Measurements from ENCODE around the gene IGSF11.

Gene IGSF11

DNA sequence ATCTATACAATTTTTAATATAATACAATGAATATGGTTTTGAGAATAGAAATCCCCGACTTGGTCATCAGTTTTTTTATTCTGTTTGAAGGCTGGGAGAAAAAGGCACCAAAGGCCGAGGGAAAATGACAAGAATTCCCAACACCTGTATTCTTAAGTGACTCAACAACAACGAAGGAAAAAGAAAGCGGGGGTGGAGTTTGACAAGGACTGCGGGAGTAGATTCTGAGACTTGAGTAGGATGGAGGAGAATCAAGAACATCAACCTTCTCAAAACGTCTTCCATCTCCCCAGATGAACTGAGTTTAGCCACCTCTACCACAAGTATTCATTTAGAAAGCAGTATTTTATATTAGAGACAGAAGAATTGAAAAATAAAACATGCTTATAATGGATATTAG, 107.2 kb downstream of the IGSF11 start:
- TF ChIP-seq, protein P1, sequence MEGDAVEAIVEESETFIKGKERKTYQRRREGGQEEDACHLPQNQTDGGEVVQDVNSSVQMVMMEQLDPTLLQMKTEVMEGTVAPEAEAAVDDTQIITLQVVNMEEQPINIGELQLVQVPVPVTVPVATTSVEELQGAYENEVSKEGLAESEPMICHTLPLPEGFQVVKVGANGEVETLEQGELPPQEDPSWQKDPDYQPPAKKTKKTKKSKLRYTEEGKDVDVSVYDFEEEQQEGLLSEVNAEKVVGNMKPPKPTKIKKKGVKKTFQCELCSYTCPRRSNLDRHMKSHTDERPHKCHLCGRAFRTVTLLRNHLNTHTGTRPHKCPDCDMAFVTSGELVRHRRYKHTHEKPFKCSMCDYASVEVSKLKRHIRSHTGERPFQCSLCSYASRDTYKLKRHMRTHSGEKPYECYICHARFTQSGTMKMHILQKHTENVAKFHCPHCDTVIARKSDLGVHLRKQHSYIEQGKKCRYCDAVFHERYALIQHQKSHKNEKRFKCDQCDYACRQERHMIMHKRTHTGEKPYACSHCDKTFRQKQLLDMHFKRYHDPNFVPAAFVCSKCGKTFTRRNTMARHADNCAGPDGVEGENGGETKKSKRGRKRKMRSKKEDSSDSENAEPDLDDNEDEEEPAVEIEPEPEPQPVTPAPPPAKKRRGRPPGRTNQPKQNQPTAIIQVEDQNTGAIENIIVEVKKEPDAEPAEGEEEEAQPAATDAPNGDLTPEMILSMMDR (conservative IDR thresholded peaks at IDR 0.05; ENCODE audit: low read depth, low read length) = no peak
- DNase-seq (ENCODE audit: low read depth) = no peak
- no peak overlapping the region for H3K4me3 ChIP-seq (ENCODE audit: low read depth, low read length)

DNA sequence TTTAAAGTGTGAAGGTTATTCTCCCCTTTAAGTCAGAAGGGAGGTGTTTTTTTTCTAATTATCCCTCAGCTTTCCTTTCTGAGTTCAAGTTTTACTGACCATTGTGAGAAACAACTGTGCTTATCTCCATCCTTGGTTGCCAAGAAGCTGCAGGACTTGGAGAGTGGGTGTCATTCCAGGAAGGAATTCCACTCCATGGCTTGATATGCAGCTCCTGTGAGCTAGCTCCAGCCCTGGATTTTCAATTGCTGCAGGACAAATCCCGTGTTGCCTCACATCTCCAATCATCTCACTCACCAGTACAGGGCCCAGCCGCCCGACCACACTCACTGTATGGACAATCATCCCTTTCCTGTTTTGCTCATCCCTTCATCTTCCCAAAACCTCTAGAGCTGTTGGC, 122.5 kb downstream of the IGSF11 start:
- TF ChIP-seq, protein P1 (conservative IDR thresholded peaks at IDR 0.05; ENCODE audit: low read depth, low read length) = no peak
- no peak for DNase-seq (ENCODE audit: low read depth)

DNA sequence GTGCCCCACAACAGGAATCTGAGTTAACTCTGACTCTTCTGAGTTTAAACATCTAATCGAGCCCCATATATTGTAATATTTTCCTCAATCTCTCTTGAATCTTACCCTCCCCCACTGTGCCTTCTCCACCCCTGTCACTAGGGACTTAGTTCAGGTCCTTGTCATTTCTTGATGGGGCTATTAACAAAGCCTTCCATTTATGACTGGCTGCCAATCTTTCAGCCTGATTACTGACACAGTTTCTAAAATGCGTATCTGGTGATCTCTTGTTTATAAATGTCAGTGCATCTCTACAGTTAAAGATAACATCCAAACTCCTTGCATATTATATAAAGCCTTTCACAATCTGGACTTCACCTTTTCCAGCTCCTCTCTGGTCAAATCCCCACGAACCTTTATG, 124.3 kb downstream of the IGSF11 start:
- TF ChIP-seq, protein P1 (conservative IDR thresholded peaks at IDR 0.05; ENCODE audit: low read depth, low read length) = no peak
- H3K4me3 ChIP-seq (ENCODE audit: low read depth, low read length) = no peak overlapping the region
- no peak for DNase-seq (ENCODE audit: low read depth)

More for the DNA sequence above, 122.5 kb downstream of the IGSF11 start:
- H3K4me3 ChIP-seq (ENCODE audit: low read depth, low read length) = no peak overlapping the region

DNA sequence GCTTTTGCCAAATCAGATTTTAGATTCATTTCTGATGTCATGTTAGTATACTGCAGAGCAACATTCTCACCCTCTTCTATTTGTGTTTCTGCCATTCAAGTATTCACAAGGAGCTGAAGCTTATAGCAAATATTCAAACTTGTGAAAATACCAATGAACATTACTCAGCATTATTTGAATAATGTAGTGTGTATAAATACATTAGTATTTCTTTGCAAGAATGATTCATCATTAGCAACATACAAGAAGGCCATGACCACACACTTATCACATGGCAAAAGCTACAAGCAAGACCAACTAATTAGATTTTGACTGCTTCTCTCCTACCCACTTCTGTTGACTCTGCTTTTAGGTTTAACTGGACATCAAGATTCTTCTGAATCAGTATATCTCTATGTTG, 124.9 kb downstream of the IGSF11 start:
- DNase-seq (ENCODE audit: low read depth) = no peak
- H3K4me3 ChIP-seq (ENCODE audit: low read depth, low read length) = no peak overlapping the region
- TF ChIP-seq, protein P1 (conservative IDR thresholded peaks at IDR 0.05; ENCODE audit: low read depth, low read length) = no peak

DNA sequence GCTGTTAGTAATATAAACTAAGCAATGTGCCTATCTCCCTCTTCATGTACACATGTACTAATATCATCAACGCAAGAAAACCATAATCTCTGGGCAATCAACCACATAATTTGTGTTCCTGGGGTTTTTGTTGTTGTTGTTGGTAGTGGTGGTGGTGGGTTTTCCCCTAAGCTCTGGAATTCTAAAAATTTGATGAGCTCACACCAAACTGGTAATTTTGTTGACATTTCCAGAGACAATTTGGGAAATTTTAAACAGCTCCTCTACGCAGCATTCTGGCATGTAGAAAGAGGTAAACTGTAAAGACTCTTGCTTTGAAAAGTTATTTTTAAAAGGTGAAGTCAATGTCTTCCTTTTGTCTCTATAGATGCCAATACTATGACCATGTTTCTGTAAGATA, 126.7 kb downstream of the IGSF11 start:
- TF ChIP-seq, protein P1 (conservative IDR thresholded peaks at IDR 0.05; ENCODE audit: low read depth, low read length) = no peak
- H3K4me3 ChIP-seq (ENCODE audit: low read depth, low read length) = no peak overlapping the region
- DNase-seq (ENCODE audit: low read depth) = no peak

DNA sequence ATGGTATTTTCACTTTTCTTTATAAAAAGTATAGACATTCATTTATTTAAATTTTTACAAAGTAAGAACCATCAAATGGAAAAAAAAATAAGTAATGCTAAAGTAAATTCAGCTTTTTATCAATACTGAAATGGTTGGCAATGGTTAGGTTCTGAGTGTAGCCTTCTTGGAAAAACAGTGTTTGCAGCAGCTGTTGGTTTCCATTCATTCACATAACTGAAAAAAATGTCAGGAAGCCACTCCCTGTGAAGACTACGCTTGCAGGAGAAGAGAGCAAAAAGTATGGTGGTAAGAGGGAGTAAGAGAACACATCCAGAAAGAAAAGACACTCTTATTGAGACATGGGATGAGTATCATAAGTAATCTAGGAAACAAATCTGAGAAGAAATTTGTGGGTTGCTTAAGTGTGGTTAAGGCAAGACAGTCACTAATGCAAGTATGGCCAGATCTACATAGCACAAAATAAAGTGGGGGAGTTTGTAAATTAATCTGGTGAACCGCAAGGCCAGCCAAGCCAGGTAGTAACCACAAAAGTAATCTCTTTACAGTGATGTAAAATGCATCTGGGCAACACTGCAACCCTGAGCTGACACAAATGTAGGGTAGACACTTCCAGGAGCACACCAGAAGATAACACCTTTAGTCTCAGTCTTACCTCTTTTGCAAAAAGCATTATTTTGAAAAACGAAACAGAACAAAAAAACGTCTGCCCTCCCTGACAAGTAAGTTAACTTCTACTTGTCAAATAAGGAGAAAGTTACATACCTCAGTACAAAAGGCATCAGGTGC, 133.7 kb downstream of the IGSF11 start:
- TF ChIP-seq, protein P1 (conservative IDR thresholded peaks at IDR 0.05; ENCODE audit: low read depth, low read length) = no peak
- H3K4me3 ChIP-seq (ENCODE audit: low read depth, low read length) = no peak overlapping the region
- DNase-seq (ENCODE audit: low read depth) = no peak

DNA sequence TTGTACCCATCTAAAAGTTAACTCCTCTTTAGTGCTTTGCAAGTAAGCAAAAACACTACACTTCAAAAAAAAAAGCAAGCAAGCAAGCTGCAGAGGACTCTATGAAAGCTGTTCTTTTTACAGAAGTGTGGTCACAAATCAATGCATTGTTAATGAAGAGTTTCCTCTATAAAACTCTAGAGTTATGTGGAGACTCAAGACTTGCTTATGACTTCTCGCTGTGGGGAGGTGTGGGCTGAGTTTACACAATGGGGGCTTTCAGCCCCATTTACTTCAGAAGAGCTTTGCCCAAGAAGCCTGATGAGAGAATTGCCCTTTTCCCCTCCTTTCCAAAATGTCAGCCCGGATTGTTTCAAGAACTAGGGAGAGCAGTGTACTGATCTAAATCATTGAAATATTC, 144.4 kb downstream of the IGSF11 start:
- DNase-seq (ENCODE audit: low read depth) = no peak
- no peak overlapping the region for H3K4me3 ChIP-seq (ENCODE audit: low read depth, low read length)
- TF ChIP-seq, protein P1 (conservative IDR thresholded peaks at IDR 0.05; ENCODE audit: low read depth, low read length) = no peak
